ENCODE data around the gene OR52D1. TPM values are rescaled to one million over a fixed set of nuclear protein-coding genes. Genes with fewer than 3 reads are reported as not detected.

OR52D1 gene
- total and polyA plus RNA-seq, 2 of the 4 experiments (the other 2 are of a cell fraction) = not detected

DNA sequence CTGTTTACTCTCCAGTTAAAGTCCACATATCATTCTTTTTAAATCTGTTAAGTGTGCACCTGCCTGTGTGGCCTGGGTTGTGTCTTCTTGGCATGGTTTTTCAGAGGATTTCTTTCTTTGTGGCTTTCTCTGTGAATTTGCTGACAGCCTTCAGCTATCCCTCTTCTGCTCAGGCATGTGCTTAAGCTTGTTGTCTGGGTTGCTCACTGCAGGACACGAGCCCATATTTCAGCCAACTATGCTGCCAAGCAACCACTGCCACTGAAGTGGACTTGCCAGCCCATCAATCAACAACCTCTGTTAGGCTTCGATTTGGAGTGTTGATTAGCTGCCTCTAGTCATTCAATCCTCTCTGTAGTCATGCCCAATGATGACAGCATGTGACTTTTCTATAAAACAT is 21.0 kb upstream of the OR52D1 start:
- H3K9me3 ChIP-seq (ENCODE audit: control insufficient read depth, insufficient read depth, low read length) = no peaks in the 10 kb centered on the region
- H3K4me3 ChIP-seq (ENCODE audit: insufficient read depth, low read depth, low read length) = no peak overlapping the region
- no peak overlapping the region for H3K18ac ChIP-seq (ENCODE audit: low read depth, low read length)
- H2BK120ac ChIP-seq (ENCODE audit: low read depth, low read length) = no peak overlapping the region
- no peak overlapping the region for H2AK9ac ChIP-seq (replicated peaks; ENCODE audit: low read depth, low read length, poor library complexity)
- H3K36me3 ChIP-seq (ENCODE audit: control insufficient read depth, insufficient read depth, low read length) = no peaks in the 10 kb centered on the region
- no peak overlapping the region for H4K91ac ChIP-seq (ENCODE audit: insufficient read depth, low read depth, low read length)
- H3K14ac ChIP-seq (replicated peaks; ENCODE audit: low read depth, low read length) = no peak overlapping the region
- H2AFZ ChIP-seq (replicated peaks; ENCODE audit: low read length, poor library complexity) = no peak overlapping the region
- no peak overlapping the region for H2BK20ac ChIP-seq (ENCODE audit: low read depth, low read length)
- no TSS peak for BruUV-seq (replicated peaks)
- no peak overlapping the region for H3K56ac ChIP-seq (ENCODE audit: extremely low read depth, insufficient read depth, low read length)
- ChIA-PET POLR2A (ENCODE audit: unreplicated experiment) (no interaction called here), CTCF (no interaction called here)
- no peak overlapping the region for H3K27ac ChIP-seq (ENCODE audit: insufficient read depth, low read length)
- H3K9ac ChIP-seq (ENCODE audit: low read depth, low read length) = no peak overlapping the region
- H3K27me3 ChIP-seq (ENCODE audit: control insufficient read depth, insufficient read depth, low read length) = peaks cover 4% of the 10 kb centered on the region
- intact Hi-C loops (cut with micrococcal nuclease) = no loop called here
- in situ Hi-C loops (cut with MboI; ENCODE audit: low sequenced_read_pairs) = no loop called here
- H4K20me1 ChIP-seq (ENCODE audit: insufficient read depth, low read length) = no peaks in the 10 kb centered on the region
- ATAC-seq (ENCODE audit: low read depth) (no peak), DNase-seq (no peak)
- TF ChIP-seq, protein P1, sequence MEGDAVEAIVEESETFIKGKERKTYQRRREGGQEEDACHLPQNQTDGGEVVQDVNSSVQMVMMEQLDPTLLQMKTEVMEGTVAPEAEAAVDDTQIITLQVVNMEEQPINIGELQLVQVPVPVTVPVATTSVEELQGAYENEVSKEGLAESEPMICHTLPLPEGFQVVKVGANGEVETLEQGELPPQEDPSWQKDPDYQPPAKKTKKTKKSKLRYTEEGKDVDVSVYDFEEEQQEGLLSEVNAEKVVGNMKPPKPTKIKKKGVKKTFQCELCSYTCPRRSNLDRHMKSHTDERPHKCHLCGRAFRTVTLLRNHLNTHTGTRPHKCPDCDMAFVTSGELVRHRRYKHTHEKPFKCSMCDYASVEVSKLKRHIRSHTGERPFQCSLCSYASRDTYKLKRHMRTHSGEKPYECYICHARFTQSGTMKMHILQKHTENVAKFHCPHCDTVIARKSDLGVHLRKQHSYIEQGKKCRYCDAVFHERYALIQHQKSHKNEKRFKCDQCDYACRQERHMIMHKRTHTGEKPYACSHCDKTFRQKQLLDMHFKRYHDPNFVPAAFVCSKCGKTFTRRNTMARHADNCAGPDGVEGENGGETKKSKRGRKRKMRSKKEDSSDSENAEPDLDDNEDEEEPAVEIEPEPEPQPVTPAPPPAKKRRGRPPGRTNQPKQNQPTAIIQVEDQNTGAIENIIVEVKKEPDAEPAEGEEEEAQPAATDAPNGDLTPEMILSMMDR (conservative IDR thresholded peaks at IDR 0.05; ENCODE audit: low read depth, low read length) = no peak
- TF ChIP-seq MAFK (IDR thresholded peaks at IDR 0.05; ENCODE audit: low read depth, low read length) (no peak), RAD21 (IDR thresholded peaks at IDR 0.05; ENCODE audit: low read length) (no peak), RFX5 (IDR thresholded peaks at IDR 0.05; ENCODE audit: low read depth, low read length) (no peak), MAZ (IDR thresholded peaks at IDR 0.05; ENCODE audit: borderline replicate concordance, low read depth, low read length) (no peak), RCOR1 (IDR thresholded peaks at IDR 0.05; ENCODE audit: insufficient replicate concordance, low read length) (no peak), FOS (IDR thresholded peaks at IDR 0.05; ENCODE audit: low read depth, low read length) (no peak), CHD1 (IDR thresholded peaks at IDR 0.05; ENCODE audit: low read depth, low read length) (no peak), NFE2L2 (IDR thresholded peaks at IDR 0.05; ENCODE audit: low read depth, low read length) (no peak), MXI1 (IDR thresholded peaks at IDR 0.05; ENCODE audit: borderline replicate concordance, low read depth, low read length) (no peak), POLR2A (IDR thresholded peaks at IDR 0.05; ENCODE audit: low read depth, low read length) (no peak), BHLHE40 (IDR thresholded peaks at IDR 0.05; ENCODE audit: low read depth, low read length) (no peak)
- TF ChIP-seq, protein P2, sequence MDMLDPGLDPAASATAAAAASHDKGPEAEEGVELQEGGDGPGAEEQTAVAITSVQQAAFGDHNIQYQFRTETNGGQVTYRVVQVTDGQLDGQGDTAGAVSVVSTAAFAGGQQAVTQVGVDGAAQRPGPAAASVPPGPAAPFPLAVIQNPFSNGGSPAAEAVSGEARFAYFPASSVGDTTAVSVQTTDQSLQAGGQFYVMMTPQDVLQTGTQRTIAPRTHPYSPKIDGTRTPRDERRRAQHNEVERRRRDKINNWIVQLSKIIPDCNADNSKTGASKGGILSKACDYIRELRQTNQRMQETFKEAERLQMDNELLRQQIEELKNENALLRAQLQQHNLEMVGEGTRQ (IDR thresholded peaks at IDR 0.05; ENCODE audit: low read depth, low read length) = no peak
- TF ChIP-seq, protein P3, sequence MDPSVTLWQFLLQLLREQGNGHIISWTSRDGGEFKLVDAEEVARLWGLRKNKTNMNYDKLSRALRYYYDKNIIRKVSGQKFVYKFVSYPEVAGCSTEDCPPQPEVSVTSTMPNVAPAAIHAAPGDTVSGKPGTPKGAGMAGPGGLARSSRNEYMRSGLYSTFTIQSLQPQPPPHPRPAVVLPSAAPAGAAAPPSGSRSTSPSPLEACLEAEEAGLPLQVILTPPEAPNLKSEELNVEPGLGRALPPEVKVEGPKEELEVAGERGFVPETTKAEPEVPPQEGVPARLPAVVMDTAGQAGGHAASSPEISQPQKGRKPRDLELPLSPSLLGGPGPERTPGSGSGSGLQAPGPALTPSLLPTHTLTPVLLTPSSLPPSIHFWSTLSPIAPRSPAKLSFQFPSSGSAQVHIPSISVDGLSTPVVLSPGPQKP (IDR thresholded peaks at IDR 0.05; ENCODE audit: borderline replicate concordance, low read depth, low read length) = no peak
- H3K9me1 ChIP-seq (ENCODE audit: insufficient read depth, low read length) = no peaks in the 10 kb centered on the region
- H4K8ac ChIP-seq (ENCODE audit: low read depth in 2 of 2, low read length in 2 of 2) = no peak overlapping the region
- H4K5ac ChIP-seq (ENCODE audit: low read depth, low read length) = no peak overlapping the region
- no peaks in the 10 kb centered on the region for H3K4me1 ChIP-seq (ENCODE audit: control insufficient read depth, insufficient read depth, low read length)
- H2AK5ac ChIP-seq (ENCODE audit: low read depth, low read length) = no peak overlapping the region
- no peak overlapping the region for H2BK15ac ChIP-seq (ENCODE audit: low read depth, low read length)
- H3K4me2 ChIP-seq (ENCODE audit: low read depth, low read length) = no peak overlapping the region
- H3K4ac ChIP-seq (ENCODE audit: low read depth, low read length) = no peak overlapping the region
- dilution Hi-C loops (cut with HindIII; ENCODE audit: low sequenced_read_pairs, unreplicated experiment) = no loop called here
- no peak overlapping the region for H3K23ac ChIP-seq (ENCODE audit: low read depth, low read length)
- 0% methylated on average over 1 of the region's 2 CpGs; no CpG with 5 or more reads in 1 of the 2 experiments for WGBS, 2 experiments (ENCODE audit: extremely low coverage in 2 of 2, insufficient read length in 1 of 2)
- H2BK5ac ChIP-seq (ENCODE audit: low read depth, low read length, poor library complexity, severe bottlenecking) = no peak overlapping the region
- no peaks in the 10 kb centered on the region for H3K79me1 ChIP-seq (ENCODE audit: low read depth in 1 of 2, low read length in 2 of 2)

All from IMR-90 (cell line).